ENCODE results near the gene ESRRA.
"Not testable (repeated sequence)": the region's sequence is repeated elsewhere in the genome, so short reads cannot be mapped to it uniquely, and the experiment has no call there.

DNA sequence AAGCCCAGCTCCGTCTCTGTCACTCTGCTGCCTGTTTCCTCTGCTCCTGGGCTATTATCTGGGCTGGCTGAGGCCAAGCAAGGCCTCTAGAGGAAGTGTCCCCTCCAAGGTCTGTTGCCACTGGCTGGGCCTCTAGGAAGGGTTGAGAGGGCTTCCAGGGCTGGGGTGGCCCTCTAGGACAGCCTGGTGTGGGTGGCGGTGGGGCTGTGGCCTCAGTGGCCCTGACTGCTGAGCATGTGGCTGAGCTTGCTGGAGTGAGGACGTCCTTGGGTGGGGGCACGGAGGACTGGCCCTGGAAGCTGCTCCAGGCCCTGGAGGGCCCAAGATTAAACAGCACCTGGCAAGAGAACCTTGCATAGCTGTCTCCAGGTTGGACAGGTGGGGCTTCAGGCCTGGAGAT lies 18.7 kb downstream of the ESRRA start:
- TF ChIP-seq, protein P1, sequence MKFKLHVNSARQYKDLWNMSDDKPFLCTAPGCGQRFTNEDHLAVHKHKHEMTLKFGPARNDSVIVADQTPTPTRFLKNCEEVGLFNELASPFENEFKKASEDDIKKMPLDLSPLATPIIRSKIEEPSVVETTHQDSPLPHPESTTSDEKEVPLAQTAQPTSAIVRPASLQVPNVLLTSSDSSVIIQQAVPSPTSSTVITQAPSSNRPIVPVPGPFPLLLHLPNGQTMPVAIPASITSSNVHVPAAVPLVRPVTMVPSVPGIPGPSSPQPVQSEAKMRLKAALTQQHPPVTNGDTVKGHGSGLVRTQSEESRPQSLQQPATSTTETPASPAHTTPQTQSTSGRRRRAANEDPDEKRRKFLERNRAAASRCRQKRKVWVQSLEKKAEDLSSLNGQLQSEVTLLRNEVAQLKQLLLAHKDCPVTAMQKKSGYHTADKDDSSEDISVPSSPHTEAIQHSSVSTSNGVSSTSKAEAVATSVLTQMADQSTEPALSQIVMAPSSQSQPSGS (IDR thresholded peaks at IDR 0.05; ENCODE audit: low read length), result not testable (repeated sequence)
- not testable (repeated sequence) for TF ChIP-seq SP1, NFIC (IDR thresholded peaks at IDR 0.05; ENCODE audit: low read depth, low read length)
